ENCODE results near the gene MDGA2. TPM values are rescaled to one million over a fixed set of nuclear protein-coding genes. Genes with fewer than 3 reads are reported as not detected.

MDGA2 gene
- total RNA-seq, 2 experiments from 2014 or later = not detected

GRCh38 chr14:47102472-47102871 is 572.9 kb downstream of the MDGA2 start:
- no peak for DNase-seq
- Mint-ChIP-seq H3K4me3 (no peak overlapping the region), H3K36me3 (ENCODE audit: low read depth) (no peaks in the 10 kb centered on the region), H3K4me1 (ENCODE audit: low read depth) (no peaks in the 10 kb centered on the region), H3K27me3 (ENCODE audit: low read depth) (no peaks in the 10 kb centered on the region), H3K27ac (no peak overlapping the region), H3K9me3 (peaks cover 2% of the 10 kb centered on the region)
- intact Hi-C loops (cut with micrococcal nuclease) = no loop called here
- CTCF ChIA-PET = no interaction called here

- no peaks in the 10 kb centered on the region for H3K36me3 Mint-ChIP-seq (ENCODE audit: low read depth)
- intact Hi-C loops (cut with micrococcal nuclease) = no loop called here
- CTCF ChIA-PET = no interaction called here
- no peak overlapping the region for H3K27ac Mint-ChIP-seq
- no peaks in the 10 kb centered on the region for H3K4me1 Mint-ChIP-seq (ENCODE audit: low read depth)
- peaks cover 2% of the 10 kb centered on the region for H3K9me3 Mint-ChIP-seq
- no peak for DNase-seq
- no peak overlapping the region for H3K4me3 Mint-ChIP-seq
- H3K27me3 Mint-ChIP-seq (ENCODE audit: low read depth) = no peaks in the 10 kb centered on the region
Measured at GRCh38 chr14:47085678-47086077, 589.7 kb downstream of the MDGA2 start.

GRCh38 chr14:47065326-47065725 is 610.1 kb downstream of the MDGA2 start:
- DNase-seq = no peak
- H3K36me3 Mint-ChIP-seq (ENCODE audit: low read depth) = no peaks in the 10 kb centered on the region
- intact Hi-C loops (cut with micrococcal nuclease) = no loop called here
- CTCF ChIA-PET = no interaction called here
- H3K4me1 Mint-ChIP-seq (ENCODE audit: low read depth) = no peaks in the 10 kb centered on the region
- no peak overlapping the region for H3K4me3 Mint-ChIP-seq
- H3K27ac Mint-ChIP-seq = no peak overlapping the region
- no peaks in the 10 kb centered on the region for H3K9me3 Mint-ChIP-seq
- no peaks in the 10 kb centered on the region for H3K27me3 Mint-ChIP-seq (ENCODE audit: low read depth)

- no peaks in the 10 kb centered on the region for H3K36me3 Mint-ChIP-seq (ENCODE audit: low read depth)
- H3K4me3 Mint-ChIP-seq = no peak overlapping the region
- no peak for DNase-seq
- no peaks in the 10 kb centered on the region for H3K4me1 Mint-ChIP-seq (ENCODE audit: low read depth)
- peaks cover 6% of the 10 kb centered on the region for H3K9me3 Mint-ChIP-seq
- H3K27me3 Mint-ChIP-seq (ENCODE audit: low read depth) = no peaks in the 10 kb centered on the region
- no peak overlapping the region for H3K27ac Mint-ChIP-seq
- intact Hi-C loops (cut with micrococcal nuclease) = no loop called here
- CTCF ChIA-PET = no interaction called here
Measured at GRCh38 chr14:47060050-47060449, 615.4 kb downstream of the MDGA2 start.

GRCh38 chr14:47057364-47057763 is 618.0 kb downstream of the MDGA2 start:
- intact Hi-C loops (cut with micrococcal nuclease) = no loop called here

GRCh38 chr14:47044841-47045240 is 630.6 kb downstream of the MDGA2 start:
- no peaks in the 10 kb centered on the region for H3K36me3 Mint-ChIP-seq (ENCODE audit: low read depth)
- intact Hi-C loops (cut with micrococcal nuclease) = no loop called here

More at GRCh38 chr14:47057364-47057763, 618.0 kb downstream of the MDGA2 start:
- H3K27ac Mint-ChIP-seq = no peak overlapping the region
- CTCF ChIA-PET = no interaction called here
- H3K9me3 Mint-ChIP-seq = peaks cover 14% of the 10 kb centered on the region
- no peaks in the 10 kb centered on the region for H3K4me1 Mint-ChIP-seq (ENCODE audit: low read depth)
- no peak for DNase-seq
- no peaks in the 10 kb centered on the region for H3K36me3 Mint-ChIP-seq (ENCODE audit: low read depth)
- no peaks in the 10 kb centered on the region for H3K27me3 Mint-ChIP-seq (ENCODE audit: low read depth)
- no peak overlapping the region for H3K4me3 Mint-ChIP-seq

GRCh38 chr14:47040550-47040949 is 634.9 kb downstream of the MDGA2 start:
- H3K27ac Mint-ChIP-seq = no peak overlapping the region
- H3K4me3 Mint-ChIP-seq = no peak overlapping the region
- no peaks in the 10 kb centered on the region for H3K4me1 Mint-ChIP-seq (ENCODE audit: low read depth)
- no peaks in the 10 kb centered on the region for H3K27me3 Mint-ChIP-seq (ENCODE audit: low read depth)
- intact Hi-C loops (cut with micrococcal nuclease) = no loop called here
- CTCF ChIA-PET = no interaction called here
- no peak for DNase-seq
- H3K9me3 Mint-ChIP-seq = no peaks in the 10 kb centered on the region
- H3K36me3 Mint-ChIP-seq (ENCODE audit: low read depth) = no peaks in the 10 kb centered on the region

More at GRCh38 chr14:47044841-47045240, 630.6 kb downstream of the MDGA2 start:
- Mint-ChIP-seq H3K4me3 (no peak overlapping the region), H3K27ac (no peak overlapping the region), H3K9me3 (no peaks in the 10 kb centered on the region), H3K27me3 (ENCODE audit: low read depth) (no peaks in the 10 kb centered on the region), H3K4me1 (ENCODE audit: low read depth) (no peaks in the 10 kb centered on the region)
- CTCF ChIA-PET = interaction anchor here (0.6 kb wide), 1 partner anchor 190 kb away, joined by 3 read pairs; no protein-coding TSS in a partner anchor
- DNase-seq = no peak

GRCh38 chr14:47039336-47039735 is 636.1 kb downstream of the MDGA2 start:
- no peak for DNase-seq
- CTCF ChIA-PET = interaction anchor here (1.0 kb wide), 1 partner anchor 10 kb away, joined by 3 read pairs; no protein-coding TSS in a partner anchor
- H3K4me3 Mint-ChIP-seq = no peak overlapping the region
- no peaks in the 10 kb centered on the region for H3K27me3 Mint-ChIP-seq (ENCODE audit: low read depth)
- no peaks in the 10 kb centered on the region for H3K9me3 Mint-ChIP-seq
- intact Hi-C loops (cut with micrococcal nuclease) = no loop called here
- no peaks in the 10 kb centered on the region for H3K36me3 Mint-ChIP-seq (ENCODE audit: low read depth)
- no peak overlapping the region for H3K27ac Mint-ChIP-seq
- H3K4me1 Mint-ChIP-seq (ENCODE audit: low read depth) = no peaks in the 10 kb centered on the region

GRCh38 chr14:47022721-47023120 is 652.7 kb downstream of the MDGA2 start:
- H3K4me1 Mint-ChIP-seq (ENCODE audit: low read depth) = no peaks in the 10 kb centered on the region
- H3K36me3 Mint-ChIP-seq (ENCODE audit: low read depth) = no peaks in the 10 kb centered on the region
- CTCF ChIA-PET = no interaction called here
- intact Hi-C loops (cut with micrococcal nuclease) = no loop called here
- no peak overlapping the region for H3K27ac Mint-ChIP-seq
- H3K27me3 Mint-ChIP-seq (ENCODE audit: low read depth) = no peaks in the 10 kb centered on the region
- DNase-seq = no peak
- peaks cover 2% of the 10 kb centered on the region for H3K9me3 Mint-ChIP-seq
- H3K4me3 Mint-ChIP-seq = no peak overlapping the region

- Mint-ChIP-seq H3K9me3 (peaks cover 3% of the 10 kb centered on the region), H3K27ac (no peak overlapping the region)
- DNase-seq = no peak
Measured at GRCh38 chr14:47020500-47020899, 654.9 kb downstream of the MDGA2 start.

GRCh38 chr14:47012533-47013280 is 662.7 kb downstream of the MDGA2 start:
- H3K9me3 Mint-ChIP-seq = peaks cover 10% of the 10 kb centered on the region
- intact Hi-C loops (cut with micrococcal nuclease) = no loop called here
- DNase-seq = no peak
- no peak overlapping the region for H3K4me3 Mint-ChIP-seq
- H3K27me3 Mint-ChIP-seq (ENCODE audit: low read depth) = no peaks in the 10 kb centered on the region
- no peaks in the 10 kb centered on the region for H3K4me1 Mint-ChIP-seq (ENCODE audit: low read depth)
- CTCF ChIA-PET = no interaction called here
- H3K36me3 Mint-ChIP-seq (ENCODE audit: low read depth) = no peaks in the 10 kb centered on the region
- no peak overlapping the region for H3K27ac Mint-ChIP-seq

More at GRCh38 chr14:47020500-47020899, 654.9 kb downstream of the MDGA2 start:
- Mint-ChIP-seq H3K36me3 (ENCODE audit: low read depth) (no peaks in the 10 kb centered on the region), H3K4me1 (ENCODE audit: low read depth) (no peaks in the 10 kb centered on the region), H3K27me3 (ENCODE audit: low read depth) (no peaks in the 10 kb centered on the region), H3K4me3 (no peak overlapping the region)
- CTCF ChIA-PET = no interaction called here
- intact Hi-C loops (cut with micrococcal nuclease) = no loop called here

- no peak overlapping the region for H3K27ac Mint-ChIP-seq
- no peaks in the 10 kb centered on the region for H3K36me3 Mint-ChIP-seq (ENCODE audit: low read depth)
- no peaks in the 10 kb centered on the region for H3K4me1 Mint-ChIP-seq (ENCODE audit: low read depth)
- H3K4me3 Mint-ChIP-seq = no peak overlapping the region
- DNase-seq = no peak
- no peaks in the 10 kb centered on the region for H3K27me3 Mint-ChIP-seq (ENCODE audit: low read depth)
- CTCF ChIA-PET = no interaction called here
- peaks cover 5% of the 10 kb centered on the region for H3K9me3 Mint-ChIP-seq
- intact Hi-C loops (cut with micrococcal nuclease) = no loop called here
Measured at GRCh38 chr14:47009615-47010014, 665.8 kb downstream of the MDGA2 start.

GRCh38 chr14:47008732-47009131 is 666.7 kb downstream of the MDGA2 start:
- Mint-ChIP-seq H3K4me3 (no peak overlapping the region), H3K36me3 (ENCODE audit: low read depth) (no peaks in the 10 kb centered on the region), H3K9me3 (peaks cover 5% of the 10 kb centered on the region), H3K4me1 (ENCODE audit: low read depth) (no peaks in the 10 kb centered on the region), H3K27ac (no peak overlapping the region), H3K27me3 (ENCODE audit: low read depth) (no peaks in the 10 kb centered on the region)
- no peak for DNase-seq
- CTCF ChIA-PET = no interaction called here
- intact Hi-C loops (cut with micrococcal nuclease) = no loop called here
